ENCODE results near the gene SETMAR.

SETMAR gene

GRCh38 chr3:4362523-4362922 lies 59.4 kb downstream of the SETMAR start:
- Histone ChIP-seq H2BK15ac (replicated peaks; ENCODE audit: low read depth) (no peak overlapping the region), H4K5ac (ENCODE audit: low read length) (no peak overlapping the region), H3K56ac (ENCODE audit: low read length) (no peak overlapping the region), H2BK120ac (ENCODE audit: low read depth, low read length) (no peak overlapping the region), H3K4me3 (ENCODE audit: low read length) (no peak overlapping the region), H3K27me3 (ENCODE audit: insufficient read depth, low read length, poor library complexity) (no peaks in the 10 kb centered on the region), H3K79me2 (ENCODE audit: control insufficient read depth, insufficient read depth, low read length) (no peaks in the 10 kb centered on the region), H3K27ac (ENCODE audit: low read depth, low read length) (no peak overlapping the region), H3K79me1 (ENCODE audit: low read length) (no peaks in the 10 kb centered on the region), H3K18ac (ENCODE audit: low read length) (no peak overlapping the region), H3K23ac (ENCODE audit: low read length) (no peak overlapping the region), H3K4me2 (ENCODE audit: low read length) (no peak overlapping the region), H3K36me3 (ENCODE audit: control insufficient read depth, insufficient read depth, low read length) (no peaks in the 10 kb centered on the region), H3K4me1 (ENCODE audit: control insufficient read depth, low read depth, low read length) (no peaks in the 10 kb centered on the region), H3K4ac (ENCODE audit: low read depth, low read length) (no peak overlapping the region), H2AK5ac (ENCODE audit: low read length) (no peak overlapping the region), H3K9ac (ENCODE audit: low read length) (no peak overlapping the region), H2BK5ac (ENCODE audit: low read length) (no peak overlapping the region), H4K8ac (ENCODE audit: low read depth, low read length) (no peak overlapping the region)
- WGBS (ENCODE audit: extremely low coverage, insufficient coverage, low lambda C conversion rate): no CpG with 5 or more reads among the region's 2 CpGs
- no peak for DNase-seq
